ENCODE data around the gene AMMECR1L. TPM values are rescaled to one million over a fixed set of nuclear protein-coding genes. Genes with fewer than 3 reads are reported as not detected.
"Not testable (repeated sequence)": the region's sequence is repeated elsewhere in the genome, so short reads cannot be mapped to it uniquely, and the experiment has no call there.

Gene AMMECR1L
- total RNA-seq, 1 experiment from 2014 or later = 26.0 TPM

DNA sequence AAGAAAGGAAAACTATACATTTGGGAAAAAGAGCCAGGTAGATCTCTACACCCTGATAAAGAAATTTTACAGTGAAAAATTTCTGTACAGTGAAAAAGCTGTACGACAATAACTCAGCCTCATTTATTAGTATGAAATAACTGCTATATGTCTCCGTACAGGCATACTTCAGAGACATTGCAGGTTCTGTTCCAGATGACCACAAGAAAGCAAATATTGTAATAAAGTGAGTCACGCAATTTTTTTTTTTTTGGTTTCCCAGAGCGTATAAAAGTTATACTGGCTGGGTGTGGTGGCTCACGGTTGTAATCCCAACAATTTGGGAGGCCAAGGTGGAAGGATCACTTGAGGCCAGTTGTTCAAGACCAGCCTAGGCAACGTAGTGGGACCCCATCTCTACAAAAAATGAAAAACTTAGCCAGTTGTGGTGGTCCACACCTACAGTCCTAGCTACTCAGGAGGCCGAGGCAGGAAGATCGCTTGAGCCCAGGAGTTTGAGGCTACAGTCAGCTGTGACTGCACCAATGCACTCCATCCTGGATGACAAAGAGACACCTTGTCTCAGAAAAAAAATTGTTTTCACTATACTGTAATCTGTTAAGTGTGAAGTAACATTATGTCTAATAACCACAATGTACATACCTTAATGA is 28.2 kb upstream of the AMMECR1L start:
- BruUV-seq (replicated peaks) = no TSS peak
- TF ChIP-seq EZH2 (IDR thresholded peaks at IDR 0.05; ENCODE audit: borderline replicate concordance, low read depth, low read length, poor library complexity, severe bottlenecking) = no peak
- TF ChIP-seq, protein P1, sequence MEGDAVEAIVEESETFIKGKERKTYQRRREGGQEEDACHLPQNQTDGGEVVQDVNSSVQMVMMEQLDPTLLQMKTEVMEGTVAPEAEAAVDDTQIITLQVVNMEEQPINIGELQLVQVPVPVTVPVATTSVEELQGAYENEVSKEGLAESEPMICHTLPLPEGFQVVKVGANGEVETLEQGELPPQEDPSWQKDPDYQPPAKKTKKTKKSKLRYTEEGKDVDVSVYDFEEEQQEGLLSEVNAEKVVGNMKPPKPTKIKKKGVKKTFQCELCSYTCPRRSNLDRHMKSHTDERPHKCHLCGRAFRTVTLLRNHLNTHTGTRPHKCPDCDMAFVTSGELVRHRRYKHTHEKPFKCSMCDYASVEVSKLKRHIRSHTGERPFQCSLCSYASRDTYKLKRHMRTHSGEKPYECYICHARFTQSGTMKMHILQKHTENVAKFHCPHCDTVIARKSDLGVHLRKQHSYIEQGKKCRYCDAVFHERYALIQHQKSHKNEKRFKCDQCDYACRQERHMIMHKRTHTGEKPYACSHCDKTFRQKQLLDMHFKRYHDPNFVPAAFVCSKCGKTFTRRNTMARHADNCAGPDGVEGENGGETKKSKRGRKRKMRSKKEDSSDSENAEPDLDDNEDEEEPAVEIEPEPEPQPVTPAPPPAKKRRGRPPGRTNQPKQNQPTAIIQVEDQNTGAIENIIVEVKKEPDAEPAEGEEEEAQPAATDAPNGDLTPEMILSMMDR (conservative IDR thresholded peaks at IDR 0.05; ENCODE audit: low read depth, low read length) = no peak
- Histone ChIP-seq H3K4me3 (ENCODE audit: low read depth, low read length, poor library complexity, severe bottlenecking) (no peak overlapping the region), H3K27ac (ENCODE audit: low read depth, low read length, poor library complexity, severe bottlenecking) (no peak overlapping the region), H3K9me3 (ENCODE audit: low read depth, low read length, poor library complexity, severe bottlenecking) (no peaks in the 10 kb centered on the region), H3K4me1 (ENCODE audit: insufficient read depth, low read length, poor library complexity, severe bottlenecking) (no peaks in the 10 kb centered on the region), H3K36me3 (ENCODE audit: insufficient read depth, low read length, poor library complexity, severe bottlenecking) (no peaks in the 10 kb centered on the region), H3K27me3 (replicated peaks; ENCODE audit: insufficient read depth, low read depth, low read length, poor library complexity) (no peaks in the 10 kb centered on the region)
- intact Hi-C loops (cut with micrococcal nuclease; ENCODE audit: unreplicated experiment) = no loop called here
- ChIA-PET CTCF (no interaction called here), POLR2A (ENCODE audit: low non-redundant PET) (no interaction called here)
- no peak for DNase-seq (ENCODE audit: low spot score)

DNA sequence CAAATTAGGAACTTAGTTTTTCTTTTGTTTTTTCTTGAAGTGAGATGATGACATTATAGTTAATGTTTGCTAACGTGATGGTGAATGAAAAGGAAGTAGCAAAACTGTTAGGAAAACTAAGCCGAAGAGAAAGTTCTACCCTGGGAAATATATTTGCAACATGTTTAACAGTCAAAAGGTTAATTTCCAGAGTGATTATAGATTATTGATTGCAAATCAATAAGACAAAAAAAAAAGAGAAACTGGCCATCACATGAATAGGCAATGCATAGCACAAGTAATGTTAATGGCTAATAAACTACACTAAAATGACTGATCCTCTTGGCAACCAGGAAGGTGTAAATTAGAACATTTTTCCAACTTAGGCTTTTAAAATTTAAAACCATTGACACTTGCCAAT is 26.0 kb upstream of the AMMECR1L start:
- H3K36me3 ChIP-seq (ENCODE audit: insufficient read depth, low read length, poor library complexity, severe bottlenecking) = no peaks in the 10 kb centered on the region
- no peak overlapping the region for H3K4me3 ChIP-seq (ENCODE audit: low read depth, low read length, poor library complexity, severe bottlenecking)
- no peaks in the 10 kb centered on the region for H3K4me1 ChIP-seq (ENCODE audit: insufficient read depth, low read length, poor library complexity, severe bottlenecking)
- intact Hi-C loops (cut with micrococcal nuclease; ENCODE audit: unreplicated experiment) = no loop called here
- CTCF ChIA-PET = no interaction called here
- no TSS peak for BruUV-seq (replicated peaks)
- H3K27ac ChIP-seq (ENCODE audit: low read depth, low read length, poor library complexity, severe bottlenecking) = no peak overlapping the region
- POLR2A ChIA-PET (ENCODE audit: low non-redundant PET) = no interaction called here
- no peaks in the 10 kb centered on the region for H3K27me3 ChIP-seq (replicated peaks; ENCODE audit: insufficient read depth, low read depth, low read length, poor library complexity)
- DNase-seq (ENCODE audit: low spot score) = no peak
- H3K9me3 ChIP-seq (ENCODE audit: low read depth, low read length, poor library complexity, severe bottlenecking) = no peaks in the 10 kb centered on the region
- TF ChIP-seq EZH2 (IDR thresholded peaks at IDR 0.05; ENCODE audit: borderline replicate concordance, low read depth, low read length, poor library complexity, severe bottlenecking) = no peak

DNA sequence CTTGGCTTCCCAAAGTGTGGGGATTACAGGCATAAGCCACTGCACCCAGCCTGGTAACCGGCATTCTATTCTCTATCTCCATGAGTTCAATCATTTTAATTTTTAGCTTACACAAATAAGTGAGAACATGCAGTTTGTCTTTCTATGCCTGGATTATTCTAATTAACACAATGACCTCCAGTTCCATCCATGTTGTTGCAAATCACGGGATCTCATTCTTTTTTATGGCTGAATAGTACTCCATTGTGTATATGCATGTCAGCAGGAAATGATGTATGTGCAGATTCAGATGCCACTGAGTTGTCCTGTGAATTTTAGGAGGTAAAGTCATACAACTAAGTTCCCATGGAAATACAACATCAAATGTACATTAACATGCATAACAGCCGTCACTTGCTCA is 24.7 kb upstream of the AMMECR1L start:
- no peak overlapping the region for H3K27ac ChIP-seq (ENCODE audit: low read depth, low read length, poor library complexity, severe bottlenecking)
- POLR2A ChIA-PET (ENCODE audit: low non-redundant PET) = no interaction called here

DNA sequence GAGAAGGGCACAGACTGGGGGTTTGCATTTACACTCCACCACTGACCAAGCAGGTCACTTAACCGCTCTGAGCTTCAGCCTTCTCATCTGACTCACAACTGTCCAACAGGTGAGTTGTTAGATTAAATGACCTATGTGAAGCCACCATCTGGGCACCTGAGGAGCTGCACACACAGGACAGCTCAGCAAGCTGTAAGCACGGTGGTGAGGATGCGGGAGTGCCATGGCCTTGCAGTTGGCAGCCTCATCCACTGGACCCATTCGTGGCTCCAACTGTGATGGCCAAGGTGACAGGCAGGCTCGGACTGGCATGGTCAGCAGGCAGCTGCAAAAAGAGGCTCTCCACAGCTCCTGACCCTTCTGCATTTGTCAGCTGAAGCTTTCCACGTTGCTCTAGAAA is 23.3 kb upstream of the AMMECR1L start:
- CTCF ChIA-PET = no interaction called here
- DNase-seq (ENCODE audit: low spot score) = no peak

More for the DNA sequence above, 24.7 kb upstream of the AMMECR1L start:
- no peak for TF ChIP-seq EZH2 (IDR thresholded peaks at IDR 0.05; ENCODE audit: borderline replicate concordance, low read depth, low read length, poor library complexity, severe bottlenecking)
- CTCF ChIA-PET = no interaction called here
- no peak for DNase-seq (ENCODE audit: low spot score)
- Histone ChIP-seq H3K36me3 (ENCODE audit: insufficient read depth, low read length, poor library complexity, severe bottlenecking) (no peaks in the 10 kb centered on the region), H3K9me3 (ENCODE audit: low read depth, low read length, poor library complexity, severe bottlenecking) (no peaks in the 10 kb centered on the region), H3K4me3 (ENCODE audit: low read depth, low read length, poor library complexity, severe bottlenecking) (no peak overlapping the region), H3K27me3 (replicated peaks; ENCODE audit: insufficient read depth, low read depth, low read length, poor library complexity) (no peaks in the 10 kb centered on the region), H3K4me1 (ENCODE audit: insufficient read depth, low read length, poor library complexity, severe bottlenecking) (no peaks in the 10 kb centered on the region)
- intact Hi-C loops (cut with micrococcal nuclease; ENCODE audit: unreplicated experiment) = no loop called here
- no TSS peak for BruUV-seq (replicated peaks)

DNA sequence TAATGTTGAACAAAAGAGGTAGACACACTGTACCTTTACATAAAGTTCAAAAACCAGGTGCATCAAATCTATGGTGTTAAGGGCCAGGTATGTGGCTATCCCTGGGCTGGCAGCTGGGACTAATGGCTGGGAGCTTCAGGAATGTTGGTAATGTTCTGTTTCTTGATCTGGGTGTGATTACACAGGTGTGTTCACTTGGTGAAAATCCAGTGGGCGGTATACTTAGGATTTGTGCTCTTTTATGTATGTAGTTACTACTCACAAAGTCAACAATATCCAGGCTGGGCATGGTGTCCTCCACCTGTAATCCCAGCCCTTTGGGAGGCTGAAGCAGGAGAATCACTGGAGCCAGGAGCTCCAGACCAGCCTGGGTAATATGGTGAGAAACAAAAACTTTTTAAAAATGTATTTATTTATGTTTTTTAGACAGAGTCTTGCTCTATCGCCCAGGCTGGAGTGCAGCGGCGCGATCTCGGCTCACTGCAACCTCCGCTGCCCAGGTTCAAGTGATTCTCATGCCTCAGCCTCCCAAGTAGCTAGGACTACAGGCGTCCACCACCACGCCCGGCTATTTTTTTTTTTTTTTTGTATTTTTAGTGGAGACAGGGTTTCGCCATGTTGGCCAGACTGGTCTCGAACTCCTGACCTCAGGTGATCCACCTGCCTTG is 22.1 kb upstream of the AMMECR1L start:
- CTCF ChIA-PET = not testable (repeated sequence)

More for the DNA sequence above, 23.3 kb upstream of the AMMECR1L start:
- H3K27ac ChIP-seq (ENCODE audit: low read depth, low read length, poor library complexity, severe bottlenecking) = no peak overlapping the region
- no peaks in the 10 kb centered on the region for H3K36me3 ChIP-seq (ENCODE audit: insufficient read depth, low read length, poor library complexity, severe bottlenecking)
- intact Hi-C loops (cut with micrococcal nuclease; ENCODE audit: unreplicated experiment) = no loop called here
- no peaks in the 10 kb centered on the region for H3K9me3 ChIP-seq (ENCODE audit: low read depth, low read length, poor library complexity, severe bottlenecking)
- no peaks in the 10 kb centered on the region for H3K4me1 ChIP-seq (ENCODE audit: insufficient read depth, low read length, poor library complexity, severe bottlenecking)
- POLR2A ChIA-PET (ENCODE audit: low non-redundant PET) = no interaction called here
- no peaks in the 10 kb centered on the region for H3K27me3 ChIP-seq (replicated peaks; ENCODE audit: insufficient read depth, low read depth, low read length, poor library complexity)
- H3K4me3 ChIP-seq (ENCODE audit: low read depth, low read length, poor library complexity, severe bottlenecking) = no peak overlapping the region
- TF ChIP-seq, protein P1 (conservative IDR thresholded peaks at IDR 0.05; ENCODE audit: low read depth, low read length) = no peak
- TF ChIP-seq EZH2 (IDR thresholded peaks at IDR 0.05; ENCODE audit: borderline replicate concordance, low read depth, low read length, poor library complexity, severe bottlenecking) = no peak
- no TSS peak for BruUV-seq (replicated peaks)

More for the DNA sequence above, 22.1 kb upstream of the AMMECR1L start:
- H3K27me3 ChIP-seq (replicated peaks; ENCODE audit: insufficient read depth, low read depth, low read length, poor library complexity); H3K4me3 ChIP-seq (ENCODE audit: low read depth, low read length, poor library complexity, severe bottlenecking); H3K27ac ChIP-seq (ENCODE audit: low read depth, low read length, poor library complexity, severe bottlenecking); H3K4me1 ChIP-seq (ENCODE audit: insufficient read depth, low read length, poor library complexity, severe bottlenecking); H3K9me3 ChIP-seq (ENCODE audit: low read depth, low read length, poor library complexity, severe bottlenecking); POLR2A ChIA-PET (ENCODE audit: low non-redundant PET); H3K36me3 ChIP-seq (ENCODE audit: insufficient read depth, low read length, poor library complexity, severe bottlenecking); BruUV-seq (replicated peaks); DNase-seq (ENCODE audit: low spot score); intact Hi-C loops (cut with micrococcal nuclease; ENCODE audit: unreplicated experiment): not testable (repeated sequence)
